HG03469 (cell line): ENCODE results near the gene TSPY2.
"Not testable (repeated sequence)": the region's sequence is repeated elsewhere in the genome, so short reads cannot be mapped to it uniquely, and the experiment has no call there.

Experiments used
- ATAC-seq: cut with Tn5 transposase; IDR thresholded peaks from one replicate; pipeline ENCODE4 v1.9.1; 2021; ENCODE audit warnings: mild to moderate bottlenecking, moderate library complexity, moderate number of reproducible peaks; ENCODE audit not compliant: unreplicated experiment

The TSPY2 gene, protein sequence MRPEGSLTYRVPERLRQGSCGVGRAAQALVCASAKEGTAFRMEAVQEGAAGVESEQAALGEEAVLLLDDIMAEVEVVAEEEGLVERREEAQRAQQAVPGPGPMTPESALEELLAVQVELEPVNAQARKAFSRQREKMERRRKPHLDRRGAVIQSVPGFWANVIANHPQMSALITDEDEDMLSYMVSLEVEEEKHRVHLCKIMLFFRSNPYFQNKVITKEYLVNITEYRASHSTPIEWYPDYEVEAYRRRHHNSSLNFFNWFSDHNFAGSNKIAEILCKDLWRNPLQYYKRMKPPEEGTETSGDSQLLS

DNA sequence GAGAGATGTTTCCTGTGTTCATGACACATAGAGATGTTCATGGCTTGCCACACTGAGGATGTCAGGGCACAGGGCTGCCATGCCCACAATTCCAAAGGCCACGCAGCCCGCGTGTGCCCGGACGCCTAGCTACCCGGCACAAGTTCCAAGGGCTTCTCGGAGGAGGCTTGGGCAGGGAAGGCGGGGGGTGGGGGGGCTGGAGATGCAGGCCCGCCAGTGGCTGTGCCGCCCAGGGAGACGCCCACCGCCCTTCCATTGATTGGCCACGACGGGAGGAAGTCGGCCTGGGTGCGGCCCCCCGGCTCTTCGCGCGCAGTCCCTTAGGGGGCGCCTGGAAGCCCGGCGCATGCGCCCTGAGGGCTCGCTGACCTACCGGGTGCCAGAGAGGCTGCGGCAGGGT, at the start of gene TSPY2:
Gene TSPY2 (plus strand): TSS at position 301 of the 400 bp plus-strand sequence. CDS start 46 bp downstream, at position 347.
- not testable (repeated sequence) for ATAC-seq

DNA sequence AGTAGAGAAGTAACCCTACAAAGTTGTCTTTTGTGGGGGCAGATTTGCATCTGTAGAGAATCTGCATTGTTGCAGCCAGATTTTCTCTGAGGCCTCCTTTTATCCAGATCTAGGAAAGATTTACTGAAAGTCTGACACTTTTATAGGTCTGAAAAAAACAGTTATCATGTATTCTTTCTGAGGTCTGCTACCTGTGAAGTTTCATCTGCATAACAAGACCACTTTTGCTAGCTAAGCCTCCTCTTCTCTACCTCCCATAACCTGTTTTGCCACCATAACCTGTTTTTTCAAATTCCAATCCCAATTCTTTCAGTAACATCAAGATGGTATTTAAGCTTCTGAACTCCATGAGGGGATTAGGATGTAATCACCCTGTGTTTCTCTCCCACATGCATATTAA, 36.5 kb upstream of the TSPY2 start:
- not testable (repeated sequence) for ATAC-seq

DNA sequence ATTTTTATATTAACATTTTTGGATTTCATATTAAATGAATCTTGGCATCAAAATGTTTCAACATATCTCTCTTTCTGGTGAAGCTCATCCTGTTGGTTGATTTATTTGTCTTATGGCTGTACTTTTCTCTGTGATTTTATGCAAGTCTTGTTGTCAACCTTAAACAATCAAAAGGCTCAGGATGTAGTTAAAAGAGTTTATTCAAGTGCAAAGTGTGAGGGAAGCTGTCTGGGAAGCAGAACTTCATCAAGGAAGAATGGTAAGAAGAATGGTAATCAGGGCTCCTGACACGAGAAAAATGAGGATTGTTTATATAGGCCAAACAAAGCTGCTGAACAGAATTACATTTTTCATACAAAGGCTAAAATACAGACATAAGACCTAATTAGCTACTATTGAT, 29.0 kb upstream of the TSPY2 start:
- not testable (repeated sequence) for ATAC-seq

DNA sequence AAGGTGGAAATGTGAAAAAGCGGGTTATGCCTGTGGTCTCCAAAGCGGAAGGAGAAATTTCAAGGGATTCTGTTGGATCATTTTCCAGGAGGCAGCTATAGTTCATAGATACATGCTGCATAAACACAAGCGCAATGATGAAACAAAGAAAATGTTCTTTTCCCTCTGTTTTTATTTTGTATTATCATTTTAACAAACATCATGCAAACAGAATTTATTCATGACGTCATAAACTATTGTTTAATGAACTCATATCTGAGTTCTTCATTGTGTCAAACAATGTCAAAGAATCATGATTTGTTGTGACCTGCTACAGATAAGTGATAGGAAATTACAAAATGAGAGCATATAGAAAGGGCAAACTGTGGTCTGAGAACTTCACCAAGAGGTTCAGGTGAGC, 23.8 kb downstream of the TSPY2 start:
- ATAC-seq: not testable (repeated sequence)
